Occipital lobe (tissue), 2 donors: Measurements from ENCODE around the gene GFOD1. TPM values are rescaled to one million over a fixed set of nuclear protein-coding genes. Genes with fewer than 3 reads are reported as not detected.
"Not testable (repeated sequence)": the region's sequence is repeated elsewhere in the genome, so short reads cannot be mapped to it uniquely, and the experiment has no call there.

Source experiments
- DNase-seq: peaks from one replicate; lab custom pipeline; 2025; lab: John Stamatoyannopoulos, UW
- total RNA-seq: library from RNA; depleted of rRNA; stranded (reverse); fragments of >200 nt; gene quantifications from one replicate; pipeline ENCODE4 v1.2.3, GENCODE V29; 2014

GFOD1 gene
- total RNA-seq, 1 donor from 2014 or later = 38.2 TPM

DNA sequence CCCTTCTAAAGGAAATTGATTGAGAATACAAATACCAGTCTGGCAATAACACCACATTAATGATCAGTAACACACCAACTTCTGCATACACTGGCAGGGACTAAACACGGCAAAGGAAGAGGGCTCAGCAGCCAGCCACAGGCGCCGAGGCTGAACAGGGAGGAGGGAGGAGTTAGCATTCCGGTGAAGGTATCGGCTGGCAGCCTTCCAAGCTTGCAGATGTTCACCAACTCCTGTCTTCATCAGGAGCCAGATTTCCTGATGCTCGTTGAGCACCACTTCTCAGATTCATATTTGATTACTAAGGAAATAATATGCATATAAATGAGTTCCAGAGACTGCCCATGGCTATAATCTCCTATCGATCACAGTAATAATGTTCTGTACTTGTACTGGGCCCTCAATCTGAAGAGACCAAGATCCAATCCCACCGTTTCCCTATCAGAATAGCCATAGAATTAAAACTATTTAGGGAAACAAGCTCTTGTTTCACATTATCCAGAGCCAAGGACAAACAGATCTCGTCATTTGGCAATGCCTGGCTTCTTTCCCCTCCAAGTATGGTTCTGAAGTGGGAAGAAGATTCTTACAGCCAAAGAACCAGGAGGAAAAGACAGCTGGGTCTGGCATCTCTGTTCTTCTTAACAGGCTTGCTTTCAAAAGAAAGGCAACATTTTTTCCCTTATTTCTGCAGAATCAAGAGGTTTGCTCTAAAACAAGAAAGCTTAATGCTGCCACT, 42.2 kb downstream of the GFOD1 start:
- peak; percentile 52 for DNase-seq

DNA sequence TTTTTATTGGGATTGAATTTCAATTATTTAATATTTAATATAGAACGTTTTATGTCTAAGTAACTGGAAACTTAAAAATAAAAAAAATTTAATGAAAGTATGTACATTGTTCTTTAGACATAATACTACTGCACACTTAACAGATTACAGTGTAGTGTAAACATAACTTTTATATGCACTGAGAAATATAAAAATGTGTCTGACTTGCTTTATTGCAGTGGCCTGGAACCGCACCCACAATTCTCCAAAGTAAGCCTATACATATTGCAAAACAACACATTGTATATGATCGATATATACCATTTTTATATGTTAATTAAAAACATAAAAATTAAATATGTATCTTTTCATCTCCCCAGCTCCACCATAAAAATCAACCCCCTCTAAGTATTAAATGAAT, 42.8 kb downstream of the GFOD1 start:
- DNase-seq = no peak

DNA sequence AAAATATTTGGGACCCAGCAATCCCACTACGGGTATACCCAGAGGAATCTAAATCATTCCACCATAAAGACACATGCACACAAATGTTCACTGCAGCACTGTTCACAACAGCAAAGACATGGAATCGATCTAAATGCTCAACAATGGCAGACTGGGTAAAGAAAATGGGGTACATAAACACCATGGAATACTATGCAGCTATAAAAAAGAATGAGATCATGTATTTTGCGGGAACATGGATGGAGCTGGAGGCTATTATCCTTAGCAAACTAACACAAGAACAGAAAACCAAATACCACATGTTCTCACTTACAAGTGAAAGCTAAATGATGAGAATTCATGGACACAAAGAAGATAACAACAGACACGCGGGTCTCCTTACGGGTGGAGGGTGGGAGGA, 43.4 kb downstream of the GFOD1 start:
- DNase-seq = not testable (repeated sequence)

DNA sequence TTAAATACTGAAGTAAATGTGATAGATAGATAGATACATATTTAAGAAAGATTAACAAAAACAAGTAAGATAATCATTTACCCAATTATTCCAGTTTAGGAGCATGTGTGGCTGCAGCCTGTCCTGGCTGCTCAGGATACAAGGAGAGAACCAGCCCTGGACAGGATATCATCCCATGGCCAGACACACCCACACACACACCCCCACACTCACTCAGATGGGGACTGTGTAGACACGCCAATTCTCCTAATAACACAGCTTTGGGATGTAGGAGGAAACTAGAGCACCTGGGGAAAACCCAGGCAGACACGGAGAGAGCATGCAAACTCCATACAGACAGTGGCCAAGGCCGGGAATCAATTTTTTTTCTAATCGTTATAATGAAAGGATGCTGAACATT, 45.6 kb downstream of the GFOD1 start:
- no peak for DNase-seq

DNA sequence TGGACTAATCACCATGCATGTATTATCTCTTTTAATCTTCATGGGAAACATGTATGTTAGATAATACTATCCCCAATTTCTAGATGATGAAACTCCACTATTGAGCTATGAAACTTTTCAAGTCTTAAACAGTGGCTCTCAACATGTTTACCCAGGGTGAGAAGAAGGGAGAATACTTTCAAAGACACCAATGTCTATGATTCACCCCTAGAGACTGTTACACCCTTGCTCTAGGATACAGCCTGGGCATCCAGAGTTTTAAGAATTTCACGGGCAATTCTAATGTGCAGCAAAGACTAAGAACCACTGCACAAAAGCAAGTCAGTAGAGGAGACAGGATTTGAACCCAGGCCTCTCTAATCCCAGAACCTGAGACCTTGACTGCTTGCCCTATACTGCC, 47.8 kb downstream of the GFOD1 start:
- no peak for DNase-seq

DNA sequence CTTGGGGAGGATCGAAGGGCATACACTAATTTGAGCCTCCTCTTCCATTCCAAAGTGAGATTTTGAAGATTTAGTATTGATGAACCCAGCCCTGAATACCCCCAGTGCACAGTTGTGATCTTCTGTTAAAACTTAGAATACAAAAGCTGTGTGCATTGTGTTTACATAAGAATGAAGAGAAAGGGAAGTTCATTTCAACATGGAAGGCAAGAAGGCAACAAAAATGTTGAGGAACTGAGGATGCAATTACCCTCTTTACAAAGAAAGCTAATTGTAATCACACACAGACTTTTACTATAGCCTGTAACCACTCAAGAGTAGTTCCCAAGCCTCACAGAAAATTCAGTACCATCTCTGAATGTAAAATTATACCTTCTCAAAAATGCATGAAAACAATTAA, 49.3 kb downstream of the GFOD1 start:
- no peak for DNase-seq

DNA sequence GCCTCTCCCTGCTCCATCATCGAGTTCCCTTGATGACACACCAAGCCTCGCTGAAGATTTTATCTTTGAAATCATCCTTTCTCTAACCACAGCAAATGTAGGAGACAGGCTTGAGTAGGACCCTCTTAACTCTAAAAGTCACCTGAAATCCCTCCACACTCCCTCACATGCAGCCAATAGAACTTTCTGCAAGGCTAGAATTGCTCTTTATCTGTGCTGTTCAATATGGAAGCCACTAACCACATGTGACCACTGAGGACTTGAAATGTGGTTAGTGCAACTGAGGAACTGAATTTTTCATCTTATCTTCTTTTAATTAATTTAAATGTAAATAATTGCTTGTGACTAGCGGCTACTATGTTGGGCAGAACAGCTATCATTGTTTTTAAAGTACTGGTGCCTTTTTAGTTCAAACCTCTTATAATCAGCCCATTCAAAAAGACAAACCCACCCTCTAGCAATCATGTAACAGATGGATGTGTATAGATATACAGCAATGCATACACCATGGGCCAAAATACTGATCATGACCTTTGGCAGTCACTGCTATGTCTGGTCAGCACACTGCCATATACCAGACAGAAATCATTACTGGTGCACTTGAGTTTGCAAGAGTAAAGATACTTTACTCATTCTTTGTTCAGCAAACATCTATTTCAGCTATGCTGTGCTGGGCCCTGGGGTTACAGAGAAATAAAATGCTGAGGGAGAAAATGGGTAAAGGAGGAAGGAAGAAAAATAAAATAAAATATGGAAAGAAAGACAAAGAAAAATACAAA, 50.0 kb downstream of the GFOD1 start:
- DNase-seq = no peak

DNA sequence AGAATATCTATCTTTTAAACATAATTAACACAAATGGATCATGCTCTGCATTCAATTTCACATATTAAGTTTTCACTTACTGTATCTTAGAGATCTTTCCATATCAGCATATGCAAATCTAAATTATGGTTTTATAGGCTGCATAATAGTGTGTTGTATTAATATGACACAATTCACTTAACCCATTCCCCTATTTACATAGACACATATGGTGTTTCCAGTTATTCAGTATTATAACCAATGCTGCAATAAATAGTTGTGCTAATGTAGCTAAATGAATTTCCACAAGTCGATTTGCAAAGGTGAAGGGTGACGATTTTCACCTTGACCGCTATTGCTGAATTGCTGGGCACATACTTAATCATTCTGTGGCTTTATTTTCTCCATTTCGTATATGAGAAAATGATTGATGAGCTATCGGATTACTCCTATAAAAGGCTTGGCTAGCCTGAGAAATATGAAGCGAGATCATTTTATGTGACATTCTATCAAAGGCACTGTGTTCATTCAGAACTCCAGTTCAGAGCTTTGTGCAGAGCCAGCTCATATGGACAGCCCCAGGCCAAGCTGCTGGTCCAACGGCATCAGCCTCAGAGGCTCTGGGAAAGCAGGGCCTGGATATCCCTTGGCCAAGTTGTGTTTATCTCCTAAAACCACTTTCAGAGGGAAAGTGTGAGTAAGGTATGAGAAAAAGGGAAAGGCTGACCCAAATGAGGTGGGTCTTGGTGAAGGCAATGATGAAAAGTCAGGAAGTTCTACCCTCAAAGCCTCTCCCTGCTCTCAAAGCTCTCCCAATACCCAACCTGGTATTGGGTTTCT, 50.8 kb downstream of the GFOD1 start:
- no peak for DNase-seq

DNA sequence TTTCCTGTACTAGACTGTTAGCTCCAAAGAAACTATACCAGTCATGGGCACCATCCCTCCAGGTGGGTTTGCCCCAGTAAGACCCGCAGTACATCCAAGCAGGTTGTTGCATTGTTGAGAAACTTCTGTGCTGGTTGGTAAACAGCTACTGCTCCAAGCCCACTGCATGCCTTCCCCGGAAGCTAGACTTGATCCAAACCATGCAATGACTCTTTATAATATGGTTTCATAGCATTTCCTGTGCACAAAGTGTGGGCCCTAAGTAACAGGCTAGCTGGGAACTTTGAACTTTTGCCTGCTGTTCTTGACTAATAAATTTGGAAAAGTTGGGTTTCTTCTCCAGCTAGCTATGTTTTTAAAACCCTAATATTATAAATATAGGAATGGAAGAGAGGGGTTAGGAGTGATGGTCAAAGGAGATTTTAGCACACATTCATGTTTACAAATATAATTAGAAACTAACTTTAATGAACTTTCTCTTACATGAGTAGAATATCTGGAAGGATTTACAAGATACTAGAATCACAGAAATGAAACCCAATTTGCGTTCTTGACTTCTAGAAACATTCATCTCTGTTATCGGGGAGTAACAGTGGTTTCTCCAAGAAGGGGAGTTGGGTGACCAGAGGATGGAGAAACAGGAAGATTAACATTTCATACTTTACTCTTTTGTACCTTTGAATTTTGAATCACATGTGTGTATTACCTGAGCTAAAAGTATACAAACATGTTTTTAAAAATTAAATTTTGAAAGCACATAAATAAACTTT, 51.7 kb downstream of the GFOD1 start:
- no peak for DNase-seq

DNA sequence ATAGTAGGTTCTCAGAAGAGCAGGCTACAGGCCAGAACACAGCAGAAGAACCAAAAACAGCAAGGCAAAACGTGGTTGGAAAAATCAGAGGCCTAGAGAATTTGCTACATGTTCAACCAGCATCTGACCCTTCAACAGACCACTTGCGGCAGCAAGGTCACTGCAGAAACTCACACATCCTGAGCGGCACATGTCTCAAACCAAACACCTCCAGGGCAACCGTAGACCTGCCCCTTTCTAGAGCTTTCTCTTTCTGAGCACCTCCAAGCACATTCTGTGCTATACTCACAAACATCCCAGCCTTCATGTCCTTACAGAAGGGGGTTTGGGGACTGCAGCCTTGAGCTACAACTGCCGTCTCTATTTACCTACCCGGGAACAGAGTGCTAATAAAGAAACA, 52.6 kb downstream of the GFOD1 start:
- no peak for DNase-seq

DNA sequence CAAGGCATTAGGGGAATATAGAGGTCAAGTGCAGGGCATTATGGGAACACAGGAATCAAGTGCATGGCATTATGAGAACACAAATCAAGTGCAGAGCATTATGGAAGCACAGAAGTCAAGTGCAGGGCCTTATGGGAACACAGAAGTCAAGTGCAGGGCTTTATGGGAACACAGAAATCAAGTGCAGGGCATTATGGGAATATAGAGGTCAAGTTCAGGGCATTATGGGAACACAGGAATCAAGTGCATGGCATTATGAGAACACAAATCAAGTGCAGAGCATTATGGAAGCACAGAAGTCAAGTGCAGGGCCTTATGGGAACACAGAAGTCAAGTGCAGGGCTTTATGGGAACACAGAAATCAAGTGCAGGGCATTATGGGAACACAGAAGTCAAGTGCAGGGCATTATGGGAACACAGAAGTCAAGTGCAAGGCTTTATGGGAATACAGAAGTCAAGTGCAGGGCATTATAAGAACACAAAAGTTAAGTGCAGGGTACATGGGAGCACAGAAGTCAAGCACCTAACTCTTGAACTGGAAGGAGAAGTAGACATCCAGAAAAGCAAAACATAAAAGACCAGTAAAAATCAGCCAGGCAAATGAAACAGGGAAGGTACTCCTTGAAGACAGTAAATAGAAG, 53.1 kb downstream of the GFOD1 start:
- DNase-seq = not testable (repeated sequence)

DNA sequence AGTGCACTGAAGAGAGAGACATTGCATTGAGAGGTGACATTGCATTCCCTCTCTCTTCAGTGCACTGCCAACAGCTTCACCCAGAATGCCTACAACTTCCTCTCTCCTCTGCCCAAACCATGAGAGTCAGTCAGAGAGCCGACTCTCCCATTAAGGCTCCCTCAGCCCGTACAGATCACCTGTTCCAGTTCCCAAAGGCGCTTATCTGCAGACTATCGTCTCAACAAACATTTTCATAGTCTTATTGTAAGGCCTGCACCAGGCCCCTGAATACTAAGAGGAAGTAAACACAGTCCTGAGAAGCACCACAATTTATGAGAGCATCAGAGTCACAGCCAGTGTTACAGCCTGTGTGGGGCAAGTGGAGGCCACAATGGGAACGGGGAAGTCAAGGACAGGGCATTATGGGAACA, 53.7 kb downstream of the GFOD1 start:
- DNase-seq = no peak

DNA sequence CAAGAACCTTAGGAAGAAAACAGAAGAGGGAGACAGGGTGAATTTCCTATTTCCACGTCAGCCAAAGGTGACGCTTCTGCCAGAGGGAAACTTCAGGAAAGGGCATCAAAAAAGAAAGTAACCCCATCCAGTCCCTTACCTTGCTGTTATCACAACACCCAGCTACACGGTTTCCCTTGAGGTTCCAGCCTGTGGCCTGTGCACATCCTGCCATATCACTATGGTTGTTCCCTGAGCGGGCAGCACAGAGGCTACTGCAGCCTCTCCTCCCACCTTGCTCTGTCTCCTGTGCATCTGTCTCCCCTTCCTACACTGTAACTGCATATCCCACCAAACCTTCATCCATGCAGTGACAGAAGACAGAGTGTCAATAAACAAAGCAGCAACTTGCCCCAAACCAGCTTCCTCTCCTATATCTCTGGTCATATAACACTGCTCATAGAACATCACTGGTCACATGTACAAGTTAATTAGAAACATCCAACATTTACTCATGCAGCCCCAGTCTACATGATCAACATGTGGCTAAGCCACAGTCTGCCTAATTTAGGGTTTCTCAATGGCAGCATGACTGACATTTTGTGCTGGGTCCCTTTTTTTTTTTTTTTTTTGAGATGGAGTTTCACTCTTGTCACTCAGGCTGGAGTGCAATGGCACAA, 54.7 kb downstream of the GFOD1 start:
- no peak for DNase-seq

DNA sequence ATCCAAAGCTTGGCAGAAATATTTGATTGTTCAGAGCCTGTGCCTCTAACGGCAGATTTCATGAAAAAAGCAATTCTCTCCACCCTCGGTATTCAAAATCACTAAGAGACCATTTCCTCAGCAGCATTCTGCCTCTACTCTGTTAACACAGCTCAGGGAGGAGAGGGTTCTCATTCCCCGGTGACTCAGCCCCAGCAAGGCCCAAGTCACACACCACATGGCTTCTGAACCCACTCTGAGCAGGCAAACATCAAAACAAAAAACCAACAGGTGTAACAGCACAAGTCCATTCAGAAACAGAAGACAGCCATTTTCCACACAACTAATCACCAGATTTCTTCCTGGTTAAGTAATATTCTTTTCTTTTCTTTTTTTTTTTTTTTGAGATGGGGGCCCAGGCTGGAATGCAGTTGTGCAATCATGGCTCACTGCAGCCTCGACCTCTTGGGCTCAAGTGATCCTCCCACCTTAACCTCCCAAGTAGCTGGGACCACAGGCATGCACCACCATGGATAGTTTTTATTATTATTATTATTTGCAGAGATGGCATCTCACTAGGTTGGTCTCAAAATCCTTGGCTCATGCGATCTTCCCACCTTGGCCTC, 55.4 kb downstream of the GFOD1 start:
- DNase-seq = no peak

DNA sequence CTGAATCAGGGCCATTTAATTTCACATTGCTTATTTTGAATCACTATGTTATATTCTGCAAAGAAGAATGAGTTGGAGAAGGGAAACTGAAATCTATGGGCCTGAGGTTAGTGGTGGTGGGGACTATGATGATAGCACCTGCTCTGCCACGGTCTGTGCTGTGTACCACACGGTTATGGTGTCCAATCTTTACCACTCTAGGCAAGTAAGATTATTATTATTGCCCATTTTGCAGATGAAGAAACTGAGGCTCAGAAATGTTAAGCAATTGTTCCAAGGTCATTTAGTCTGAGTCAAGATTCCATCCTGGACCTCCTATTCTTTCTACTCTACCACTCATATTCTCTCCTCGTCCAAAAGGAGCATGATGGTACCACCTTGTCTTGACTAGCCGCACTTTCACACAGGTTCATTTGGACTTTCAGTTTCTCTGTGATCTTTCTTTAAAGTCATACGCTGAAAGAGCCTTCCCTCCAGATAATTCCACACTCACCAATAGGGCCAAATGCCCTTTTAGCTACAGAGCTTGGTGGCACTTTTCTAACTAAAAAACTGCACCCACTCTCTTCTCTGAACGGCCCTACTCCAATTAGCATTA, 56.2 kb downstream of the GFOD1 start:
- no peak for DNase-seq

DNA sequence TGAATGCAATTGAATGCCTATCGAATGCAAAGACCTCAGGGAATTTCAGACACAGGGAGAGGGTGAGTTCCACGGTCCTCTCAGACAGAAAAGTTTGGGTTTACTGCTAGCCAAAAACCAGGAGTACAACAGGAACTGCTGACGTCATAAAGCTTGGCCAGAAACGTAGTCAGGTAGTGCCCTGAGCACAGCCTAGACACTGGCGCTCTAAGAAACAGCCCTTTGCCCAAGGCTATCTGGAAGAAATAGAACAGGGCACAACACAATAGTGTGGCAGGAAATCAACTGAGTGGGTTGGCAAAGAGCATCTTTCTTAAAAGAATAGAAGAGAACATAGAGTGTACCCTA, 58.0 kb downstream of the GFOD1 start:
- no peak for DNase-seq

DNA sequence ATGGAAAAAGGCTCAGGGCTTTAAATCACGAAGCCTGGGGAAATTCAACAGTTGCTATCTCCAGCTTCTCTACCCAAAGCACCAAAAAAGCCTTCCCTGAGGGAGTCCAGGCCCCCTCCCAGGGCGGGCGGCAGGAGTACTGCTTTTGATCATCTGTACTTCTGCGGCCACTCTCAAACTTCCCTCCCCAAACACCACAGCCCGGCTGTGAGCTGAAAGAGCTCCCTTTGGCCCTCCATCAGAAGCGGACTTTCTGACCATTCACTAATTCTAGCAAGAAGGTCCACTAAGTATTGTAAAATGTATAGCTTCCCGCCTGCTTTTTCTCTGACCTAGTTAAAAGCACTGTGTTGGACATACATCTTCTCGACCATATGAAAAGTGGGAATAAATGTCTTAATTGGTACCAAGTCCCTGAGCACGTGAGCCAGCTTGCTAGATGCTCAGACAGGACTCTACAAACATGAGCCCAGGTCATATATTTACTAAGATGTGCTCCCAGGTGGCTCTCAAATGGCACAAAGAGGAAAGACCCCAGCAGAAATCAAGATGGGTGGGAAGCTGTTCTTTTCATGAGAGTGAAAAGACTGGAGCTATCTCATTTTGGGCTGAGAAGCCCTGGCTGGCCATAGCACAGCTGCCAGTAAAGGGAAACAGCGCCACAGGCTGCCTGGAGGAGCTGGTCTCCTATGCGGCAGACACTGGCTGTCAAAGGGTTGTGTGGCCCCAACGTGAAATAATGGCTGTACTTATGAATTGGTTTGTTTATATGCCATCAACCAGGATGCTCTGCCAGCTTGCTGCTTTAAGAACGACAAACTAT, 58.6 kb downstream of the GFOD1 start:
- no peak for DNase-seq

DNA sequence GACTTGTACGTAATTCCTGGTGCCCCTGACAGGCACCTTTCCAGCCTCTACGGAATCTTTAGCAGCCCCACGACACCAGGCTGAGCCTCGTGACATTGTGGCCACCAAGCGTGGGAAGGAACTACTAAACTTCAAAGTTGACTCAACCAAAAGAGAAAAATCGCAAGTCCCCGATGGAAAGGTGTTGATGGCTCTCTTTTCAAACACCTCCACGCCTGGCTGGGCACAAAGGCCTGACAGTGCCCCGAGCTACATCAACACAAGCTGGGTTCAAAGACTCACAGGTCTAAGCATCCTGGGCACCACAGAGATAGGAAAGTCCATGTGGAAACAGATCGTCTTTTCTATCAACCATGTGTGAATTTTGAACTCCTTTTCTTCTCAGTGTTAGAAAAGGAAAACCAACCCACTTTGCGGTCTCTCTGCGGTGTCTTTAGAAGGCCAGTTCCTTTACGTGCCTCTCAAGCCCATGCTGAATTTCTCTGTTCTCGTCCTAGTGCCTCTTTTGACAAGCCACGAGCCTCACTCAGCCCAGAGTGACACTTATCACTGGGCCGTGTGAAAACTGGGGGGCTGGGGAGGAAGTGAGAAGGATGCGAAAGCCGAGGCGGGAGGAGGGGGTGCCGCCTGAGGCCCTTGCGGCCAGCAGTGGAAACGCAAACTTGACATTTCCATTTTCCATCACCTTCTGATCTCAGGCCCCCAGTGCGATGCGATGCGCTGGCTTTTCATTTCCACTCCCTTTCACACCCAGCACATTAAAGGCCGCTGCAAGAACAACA, 59.4 kb downstream of the GFOD1 start:
- DNase-seq = no peak
